Endothelial cell of umbilical vein (primary cell): Measurements from ENCODE around the gene SRPK1.

Source experiments
- FOS ChIP-seq: IDR thresholded peaks from 2 replicates; pipeline ENCODE4 v1.6.1; 2011; ENCODE audit warnings: mild to moderate bottlenecking, low read length, moderate library complexity, borderline replicate concordance; ENCODE audit not compliant: insufficient read depth
- MYC ChIP-seq: IDR thresholded peaks from one replicate; pipeline ENCODE4 v1.6.1; 2011; ENCODE audit warnings: mild to moderate bottlenecking, low read depth, low read length
- POLR2AphosphoS5 ChIP-seq: IDR thresholded peaks from 2 replicates; pipeline ENCODE4 v1.6.1; 2012; ENCODE audit warnings: low read depth, mild to moderate bottlenecking, control low read depth, low read length, moderate library complexity; ENCODE audit not compliant: insufficient read depth
- TF ChIP-seq, protein P1 (sequence below), 2 donors: IDR thresholded peaks; 1 replicate in 1 of 2; 2 replicates in 1 of 2; pipeline ENCODE4 v1.5.1; 2011; ENCODE audit warnings: low read length in 2 of 2, mild to moderate bottlenecking in 2 of 2, moderate library complexity in 2 of 2, control low read depth in 1 of 2, inconsistent platforms in 1 of 2, low read depth in 1 of 2; ENCODE audit not compliant: insufficient read depth in 1 of 2; ENCODE audit errors: extremely low read depth in 1 of 2
- TF ChIP-seq, protein P2 (sequence below): IDR thresholded peaks from 2 replicates; pipeline ENCODE4 v1.6.1; 2011; ENCODE audit not compliant: insufficient read depth, insufficient read length

DNA sequence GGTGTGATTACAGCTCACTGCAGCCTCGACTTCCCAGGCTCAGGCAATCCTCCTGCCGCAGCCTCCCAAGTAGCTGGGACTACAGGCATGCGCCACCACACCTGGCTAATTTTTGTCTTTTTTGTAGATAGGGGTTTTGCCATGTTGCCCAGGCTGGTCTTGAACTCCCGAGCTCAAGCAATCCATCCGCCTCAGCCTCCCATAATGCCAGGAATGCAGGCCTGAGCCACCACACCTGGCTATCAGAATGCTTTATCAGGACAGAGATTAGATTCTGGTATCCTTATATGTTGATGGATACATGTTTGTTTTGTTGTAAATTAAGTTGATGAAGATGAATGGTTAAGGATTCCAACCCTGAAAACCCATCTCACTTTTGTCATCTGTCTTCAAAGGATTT, 91.6 kb downstream of the SRPK1 start:
- TF ChIP-seq, protein P1, sequence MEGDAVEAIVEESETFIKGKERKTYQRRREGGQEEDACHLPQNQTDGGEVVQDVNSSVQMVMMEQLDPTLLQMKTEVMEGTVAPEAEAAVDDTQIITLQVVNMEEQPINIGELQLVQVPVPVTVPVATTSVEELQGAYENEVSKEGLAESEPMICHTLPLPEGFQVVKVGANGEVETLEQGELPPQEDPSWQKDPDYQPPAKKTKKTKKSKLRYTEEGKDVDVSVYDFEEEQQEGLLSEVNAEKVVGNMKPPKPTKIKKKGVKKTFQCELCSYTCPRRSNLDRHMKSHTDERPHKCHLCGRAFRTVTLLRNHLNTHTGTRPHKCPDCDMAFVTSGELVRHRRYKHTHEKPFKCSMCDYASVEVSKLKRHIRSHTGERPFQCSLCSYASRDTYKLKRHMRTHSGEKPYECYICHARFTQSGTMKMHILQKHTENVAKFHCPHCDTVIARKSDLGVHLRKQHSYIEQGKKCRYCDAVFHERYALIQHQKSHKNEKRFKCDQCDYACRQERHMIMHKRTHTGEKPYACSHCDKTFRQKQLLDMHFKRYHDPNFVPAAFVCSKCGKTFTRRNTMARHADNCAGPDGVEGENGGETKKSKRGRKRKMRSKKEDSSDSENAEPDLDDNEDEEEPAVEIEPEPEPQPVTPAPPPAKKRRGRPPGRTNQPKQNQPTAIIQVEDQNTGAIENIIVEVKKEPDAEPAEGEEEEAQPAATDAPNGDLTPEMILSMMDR (IDR thresholded peaks at IDR 0.05; ENCODE audit: extremely low read depth in 1 of 2, insufficient read depth in 1 of 2, low read depth in 1 of 2, low read length in 2 of 2), result no peak
- TF ChIP-seq MYC (no peak), FOS (no peak), POLR2AphosphoS5 (no peak)
- TF ChIP-seq, protein P2, sequence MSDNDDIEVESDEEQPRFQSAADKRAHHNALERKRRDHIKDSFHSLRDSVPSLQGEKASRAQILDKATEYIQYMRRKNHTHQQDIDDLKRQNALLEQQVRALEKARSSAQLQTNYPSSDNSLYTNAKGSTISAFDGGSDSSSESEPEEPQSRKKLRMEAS, result no peak
